Activated CD4-positive, CD25-positive, alpha-beta regulatory T cell treated with anti-CD3 and anti-CD28 coated beads, Interleukin-2, amount 50 U/mL, for 16 hours (primary cell): ENCODE results near the gene CNOT3.

Experiments used
- DNase-seq: peaks from one replicate; pipeline ENCODE4 v3.0.0-alpha.2; 2020; ENCODE audit warnings: low read depth, low spot score

The CNOT3 gene

DNA sequence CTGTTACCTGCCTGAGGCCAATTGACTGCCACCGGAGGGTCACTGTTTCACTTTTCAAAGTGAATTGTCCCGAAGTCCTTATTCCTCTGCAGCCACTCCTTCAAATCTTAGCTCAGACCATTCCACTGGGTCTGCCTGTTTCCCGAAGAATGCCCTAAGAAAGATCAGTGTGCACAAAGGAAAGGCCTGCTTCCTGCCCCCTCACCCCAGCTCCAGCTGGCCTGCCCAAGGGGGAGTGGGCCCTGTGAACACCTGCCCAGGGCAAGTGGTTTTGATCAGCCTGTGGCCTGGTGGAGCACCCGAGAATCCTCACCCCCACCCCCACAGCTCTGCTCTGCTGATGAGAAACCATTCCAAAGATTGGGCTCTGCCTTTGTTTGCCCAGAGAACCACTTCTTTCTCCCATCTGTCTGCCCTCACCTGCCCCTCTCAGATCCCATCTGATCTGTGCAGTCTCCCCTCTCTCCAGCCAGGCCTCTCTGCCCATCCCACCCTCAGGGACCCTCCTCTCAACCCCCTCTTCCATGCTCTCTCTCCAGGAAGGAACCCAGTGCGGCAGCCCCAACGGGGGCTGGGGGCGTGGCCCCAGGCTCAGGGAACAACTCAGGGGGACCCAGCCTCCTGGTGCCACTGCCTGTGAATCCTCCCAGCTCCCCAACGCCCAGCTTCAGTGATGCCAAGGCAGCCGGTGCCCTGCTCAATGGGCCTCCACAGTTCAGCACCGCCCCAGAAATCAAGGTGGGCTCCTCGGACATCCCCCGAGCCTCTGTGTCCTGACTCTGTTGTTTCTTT lies 11.7 kb downstream of the CNOT3 start:
- DNase-seq, result no peak

DNA sequence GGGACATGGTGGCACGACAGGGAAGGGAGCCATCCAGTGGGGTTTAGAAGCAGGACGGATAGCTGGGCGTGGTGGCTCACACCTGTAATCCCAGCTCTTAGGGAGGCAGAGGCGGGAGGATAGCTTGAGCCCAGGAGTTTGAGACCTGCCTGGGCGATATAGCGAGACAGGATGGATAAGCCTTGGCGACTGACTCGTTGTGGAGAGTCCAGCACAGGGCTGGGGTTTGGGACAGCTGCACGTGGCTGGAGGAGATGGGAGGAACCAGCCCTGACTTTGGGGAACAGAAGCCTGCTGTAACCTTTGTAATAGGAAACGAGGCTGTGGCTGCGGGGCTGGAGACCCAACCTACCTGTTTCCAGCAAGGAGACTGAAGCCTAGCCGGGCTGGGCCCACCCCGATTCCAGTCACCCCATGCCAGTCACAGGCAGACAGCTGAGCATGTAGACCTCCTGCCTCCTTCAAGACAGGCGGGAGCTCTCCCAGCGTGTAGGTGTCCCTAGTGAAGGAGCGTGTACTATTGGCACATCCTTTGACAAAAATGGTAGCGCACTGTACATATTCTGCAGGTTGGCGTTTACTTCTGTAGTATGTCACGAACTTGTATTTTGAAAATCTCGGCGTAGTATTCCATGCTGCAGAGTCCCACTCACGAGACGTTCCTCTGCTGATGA lies 13.9 kb downstream of the CNOT3 start:
- DNase-seq, result no peak

DNA sequence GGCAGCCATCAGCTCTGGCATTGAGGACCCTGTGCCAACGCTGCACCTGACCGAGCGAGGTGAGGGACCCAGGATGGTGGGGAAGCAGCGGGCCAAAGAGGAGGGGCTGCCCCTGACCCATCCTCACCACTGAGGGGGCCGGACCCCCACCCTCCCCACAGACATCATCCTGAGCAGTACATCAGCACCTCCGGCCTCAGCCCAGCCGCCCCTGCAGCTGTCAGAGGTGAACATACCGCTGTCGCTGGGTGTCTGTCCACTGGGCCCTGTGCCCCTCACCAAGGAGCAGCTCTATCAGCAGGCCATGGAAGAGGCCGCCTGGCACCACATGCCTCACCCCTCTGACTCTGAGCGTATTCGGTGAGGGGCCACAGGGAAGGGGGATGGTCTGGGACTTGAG lies 14.7 kb downstream of the CNOT3 start:
- DNase-seq, result no peak

DNA sequence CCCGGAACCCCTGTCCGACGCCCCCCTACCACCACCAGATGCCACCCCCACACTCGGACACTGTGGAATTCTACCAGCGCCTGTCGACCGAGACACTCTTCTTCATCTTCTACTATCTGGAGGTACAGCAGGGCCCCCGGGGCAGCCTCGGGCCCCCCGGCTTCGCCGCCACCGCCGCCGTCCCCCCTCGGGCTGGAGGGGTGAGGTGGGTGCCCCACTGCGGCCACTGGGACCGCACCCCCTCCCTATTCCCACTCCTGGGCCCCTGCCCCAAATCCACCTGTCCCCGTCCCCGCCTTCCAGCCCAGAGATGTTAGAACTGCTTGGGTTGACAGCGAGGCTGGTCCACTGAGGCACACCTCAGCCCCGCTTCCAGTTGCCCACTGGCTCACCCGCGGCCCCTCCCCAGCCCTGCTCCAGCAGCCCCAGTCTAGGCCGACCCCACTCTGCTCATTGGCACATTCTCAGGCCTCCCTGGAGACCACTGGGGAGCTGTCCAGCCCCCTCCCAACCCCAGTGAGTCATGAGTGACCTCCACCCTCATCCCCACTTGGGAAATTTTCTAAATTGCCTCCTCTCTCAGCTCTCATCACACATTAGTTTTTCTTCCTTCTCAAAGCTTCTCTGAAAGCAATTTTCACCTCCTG lies 15.4 kb downstream of the CNOT3 start:
- DNase-seq, result no peak

DNA sequence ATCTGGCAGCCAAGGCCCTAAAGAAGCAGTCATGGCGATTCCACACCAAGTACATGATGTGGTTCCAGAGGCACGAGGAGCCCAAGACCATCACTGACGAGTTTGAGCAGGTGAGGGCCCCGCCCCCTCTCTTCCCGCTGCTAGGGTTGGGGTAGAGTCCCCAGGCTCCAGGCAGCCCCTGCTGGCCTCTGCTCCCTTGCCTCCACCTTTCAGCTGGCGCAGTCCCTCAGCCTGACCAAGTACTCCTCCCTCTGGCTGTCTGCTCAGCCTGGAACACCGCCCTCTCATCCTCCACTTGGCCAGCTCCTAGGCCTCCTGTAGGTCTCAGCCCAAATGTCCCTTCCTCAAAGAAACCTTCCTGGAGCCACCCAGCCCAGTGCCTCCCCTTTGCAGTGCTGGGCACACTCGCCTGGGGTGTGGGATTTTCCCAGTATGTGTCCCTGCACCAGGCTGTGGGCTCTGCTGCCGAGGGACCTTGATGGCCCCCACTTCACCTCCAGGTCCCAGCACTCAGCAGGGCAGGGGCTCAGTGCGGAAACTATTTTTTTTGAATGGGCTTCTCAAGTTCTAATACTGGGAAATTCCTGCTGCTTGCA lies 16.3 kb downstream of the CNOT3 start:
- no peak for DNase-seq

DNA sequence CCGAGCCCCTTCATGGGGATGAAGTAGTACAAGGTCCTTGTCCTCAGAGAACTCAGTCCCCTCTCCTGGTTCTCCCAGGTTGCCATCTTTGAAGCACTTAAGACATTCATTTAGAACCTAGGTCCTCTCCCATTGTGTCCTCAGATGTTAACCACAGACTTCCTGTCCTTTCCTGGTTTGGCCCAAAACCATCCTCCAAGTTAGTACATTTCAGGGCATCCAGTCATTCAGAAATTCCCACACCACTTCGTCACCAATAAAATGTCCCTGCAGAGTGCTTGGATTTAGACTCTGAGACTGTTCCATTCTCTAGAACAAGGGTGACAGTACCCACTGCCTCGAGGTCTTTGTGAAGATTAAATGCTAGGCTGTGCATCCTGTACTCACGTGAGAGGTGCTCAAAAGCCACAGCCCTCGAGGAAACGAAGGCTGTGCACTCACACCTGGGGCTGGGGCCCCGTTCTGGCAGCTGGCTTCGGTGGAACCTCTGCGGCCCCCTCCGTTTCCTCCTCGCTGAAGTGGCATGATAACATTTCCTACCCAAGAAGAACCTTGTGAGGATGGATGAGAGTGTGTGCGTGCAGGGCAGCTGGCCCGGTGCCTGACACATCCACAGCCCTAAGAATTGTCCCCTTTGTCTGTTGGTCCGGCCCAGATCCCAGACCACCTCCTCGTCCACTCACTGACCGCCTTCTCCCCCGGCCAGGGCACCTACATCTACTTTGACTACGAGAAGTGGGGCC lies 17.2 kb downstream of the CNOT3 start:
- DNase-seq, result no peak

DNA sequence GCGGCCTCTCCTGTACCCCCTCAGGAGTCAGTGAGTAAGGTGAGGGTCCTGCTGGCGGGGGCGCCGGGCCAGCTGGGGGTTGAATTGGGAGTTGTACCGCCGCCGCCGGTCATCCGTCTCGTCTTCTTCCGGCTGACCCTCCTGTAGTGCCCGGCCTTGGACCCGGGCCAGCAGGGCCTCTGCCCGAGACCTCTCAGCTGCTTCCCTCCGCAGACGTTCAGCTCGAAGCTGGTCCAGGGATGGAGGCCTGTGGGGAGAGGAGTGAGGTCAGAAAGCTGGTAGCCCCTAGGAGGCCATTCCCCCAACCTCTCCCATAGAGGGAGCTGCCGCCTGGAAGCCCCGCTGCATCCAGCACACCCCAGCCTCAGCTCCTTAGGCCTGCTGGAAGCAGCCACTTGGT lies 18.1 kb downstream of the CNOT3 start:
- DNase-seq, result no peak

DNA sequence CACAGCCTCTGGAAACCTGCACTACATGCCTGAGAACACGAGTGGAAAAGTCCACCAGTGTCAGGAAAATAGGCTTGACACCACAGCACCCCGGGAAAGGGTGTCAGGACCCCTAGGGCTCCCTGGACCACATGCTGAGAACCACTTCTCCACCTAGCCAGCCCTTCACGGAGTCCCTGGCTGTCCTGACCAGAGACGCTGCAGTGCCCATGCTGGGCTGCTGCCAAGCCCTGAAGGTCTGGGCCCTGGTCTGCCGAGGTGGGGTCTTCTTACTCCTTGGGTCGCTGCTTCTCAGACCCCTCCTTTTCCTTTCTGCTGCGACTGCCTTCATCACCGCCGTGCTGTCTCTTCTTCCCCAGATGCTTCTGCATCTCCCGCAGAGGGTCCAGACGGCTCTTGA lies 18.9 kb downstream of the CNOT3 start:
- DNase-seq, result no peak

DNA sequence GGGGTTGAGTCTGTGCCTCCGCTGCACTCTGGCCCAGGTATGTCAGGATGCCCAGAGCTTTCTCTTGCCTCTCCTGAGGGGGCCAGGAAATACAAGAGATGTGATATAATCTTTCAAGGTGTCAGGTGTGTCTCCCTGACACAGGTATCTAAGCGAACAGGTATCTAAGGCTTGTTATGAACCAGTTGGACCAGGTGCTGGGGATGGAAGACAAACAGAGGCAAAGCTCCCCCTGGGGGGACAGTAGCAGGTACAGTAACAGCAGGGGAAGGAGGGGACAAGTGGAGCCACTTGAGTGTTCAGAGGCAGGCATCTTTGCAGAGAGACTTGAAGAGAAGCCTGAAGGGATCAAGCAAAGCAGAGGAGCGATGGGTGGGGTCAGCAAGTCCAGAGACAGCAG lies 19.4 kb downstream of the CNOT3 start:
- DNase-seq, result no peak

DNA sequence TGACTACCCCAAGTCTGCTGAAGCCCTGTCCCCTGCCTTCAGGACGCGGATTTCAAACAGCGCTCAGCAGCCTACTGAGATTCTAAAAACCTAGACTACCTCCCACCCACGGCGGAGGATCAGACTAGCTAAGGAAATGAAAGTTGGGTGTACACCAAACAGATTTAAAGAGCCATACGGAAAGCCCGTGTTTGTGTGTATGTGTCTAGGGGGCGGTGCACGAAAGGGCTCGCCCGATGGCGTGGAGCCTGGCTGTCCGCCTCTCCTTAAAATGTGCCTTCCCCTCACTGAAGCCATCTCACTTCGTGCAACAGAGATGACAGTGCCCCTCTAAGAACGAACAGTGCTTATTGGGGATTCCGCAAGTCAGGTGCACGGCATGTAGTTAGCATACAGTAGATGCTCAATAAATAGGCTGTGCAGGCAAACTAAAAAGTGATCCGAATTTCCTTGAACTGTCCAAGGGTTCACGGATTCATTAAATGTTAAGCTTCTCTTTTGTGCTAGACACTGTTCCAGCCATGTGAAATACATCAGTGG lies 21.3 kb downstream of the CNOT3 start:
- DNase-seq, result no peak

DNA sequence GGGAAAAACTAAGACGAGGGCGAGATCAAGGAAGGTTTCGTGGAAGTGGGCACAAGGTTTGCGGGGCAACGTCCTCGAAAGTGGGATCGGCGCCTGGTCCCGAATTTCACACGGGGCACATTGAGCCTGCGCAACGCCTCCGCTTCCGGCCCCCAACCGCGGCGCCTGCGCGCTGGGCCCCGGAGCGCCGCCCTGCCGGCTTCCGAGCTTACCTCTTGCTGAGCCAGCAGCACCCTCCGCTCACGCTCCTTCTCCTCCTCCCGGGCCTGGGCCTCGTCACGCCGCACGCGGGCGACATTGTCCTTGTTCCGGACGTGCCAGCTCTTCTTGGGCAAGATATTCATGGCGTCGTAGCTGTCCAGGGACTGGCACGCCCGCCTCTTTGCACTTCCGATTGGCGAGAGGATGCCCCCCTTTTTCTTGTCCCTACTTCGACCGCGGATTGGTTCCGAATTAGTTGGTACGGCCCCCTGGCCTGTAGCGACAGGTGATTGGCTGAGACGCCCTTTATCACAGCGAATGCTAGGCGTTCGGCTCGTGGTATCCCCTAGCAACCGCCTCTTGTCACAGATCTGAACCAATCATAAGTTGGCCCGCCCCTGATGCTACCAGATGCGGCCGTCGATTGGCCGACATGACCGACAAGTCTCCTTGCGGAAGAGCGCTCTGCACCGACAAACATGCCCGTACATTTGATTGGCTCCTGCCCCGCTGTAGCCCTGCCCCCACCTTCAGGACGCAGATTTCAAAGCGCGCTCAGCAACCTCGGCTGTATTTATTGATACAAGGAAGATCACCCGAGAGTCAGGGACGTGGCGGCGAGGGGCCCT lies 22.0 kb downstream of the CNOT3 start, which contains the start of gene LENG1:
TSS of gene LENG1 (minus strand) at position 370 of the 830 bp plus-strand sequence. CDS start at position 344, 26 bp downstream.
- DNase-seq, result peak; percentile 99

DNA sequence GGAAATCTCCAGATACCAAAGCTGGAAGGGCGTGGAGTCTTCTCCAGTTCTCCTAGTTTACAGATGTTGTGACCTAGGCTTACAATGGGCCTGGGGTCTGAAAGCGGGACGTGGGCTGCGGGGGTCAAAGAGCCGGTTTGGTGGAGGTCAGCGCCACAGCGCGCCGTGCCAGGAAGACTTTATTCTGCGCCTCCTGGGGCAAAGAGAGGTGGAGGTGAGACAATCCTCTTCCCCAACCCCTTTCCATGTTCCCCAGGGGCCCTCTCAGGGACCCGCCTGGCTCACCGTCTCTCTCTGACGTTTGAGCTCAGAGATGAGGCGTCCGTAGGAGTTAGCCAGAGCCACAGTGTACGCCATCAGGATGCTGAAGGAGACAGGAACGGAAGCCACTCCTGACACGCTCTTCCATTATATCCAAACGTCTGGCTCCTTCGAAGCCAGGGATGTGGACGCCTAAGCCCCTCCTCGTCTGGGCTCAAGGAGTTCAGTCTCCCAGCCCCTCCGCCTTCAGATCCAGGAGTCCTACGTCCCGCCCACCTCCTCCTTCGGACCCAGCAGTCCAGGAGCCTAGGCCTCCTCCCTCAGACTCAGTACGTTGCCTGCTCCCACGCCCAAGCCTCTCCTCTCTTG lies 22.7 kb downstream of the CNOT3 start:
- no peak for DNase-seq

DNA sequence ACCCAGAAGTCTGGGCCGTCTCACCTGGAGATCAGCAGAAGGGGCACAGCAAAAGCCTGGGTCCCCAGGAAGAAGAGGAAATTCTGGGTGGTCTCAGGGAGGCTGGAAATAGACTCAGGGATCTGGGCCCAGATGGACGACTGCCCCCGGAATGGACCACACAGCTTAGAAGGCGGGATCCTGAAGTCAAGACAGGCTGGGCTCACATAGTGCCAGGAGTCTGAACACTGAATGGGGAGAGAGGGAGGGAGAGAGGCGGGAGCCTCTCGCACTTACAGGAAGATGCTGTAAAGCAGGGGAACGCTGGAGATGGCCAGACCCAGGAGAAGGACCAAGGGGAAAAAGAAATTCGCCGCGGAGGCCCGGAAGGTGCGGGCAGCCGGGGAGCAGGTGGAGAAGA lies 23.3 kb downstream of the CNOT3 start:
- no peak for DNase-seq

DNA sequence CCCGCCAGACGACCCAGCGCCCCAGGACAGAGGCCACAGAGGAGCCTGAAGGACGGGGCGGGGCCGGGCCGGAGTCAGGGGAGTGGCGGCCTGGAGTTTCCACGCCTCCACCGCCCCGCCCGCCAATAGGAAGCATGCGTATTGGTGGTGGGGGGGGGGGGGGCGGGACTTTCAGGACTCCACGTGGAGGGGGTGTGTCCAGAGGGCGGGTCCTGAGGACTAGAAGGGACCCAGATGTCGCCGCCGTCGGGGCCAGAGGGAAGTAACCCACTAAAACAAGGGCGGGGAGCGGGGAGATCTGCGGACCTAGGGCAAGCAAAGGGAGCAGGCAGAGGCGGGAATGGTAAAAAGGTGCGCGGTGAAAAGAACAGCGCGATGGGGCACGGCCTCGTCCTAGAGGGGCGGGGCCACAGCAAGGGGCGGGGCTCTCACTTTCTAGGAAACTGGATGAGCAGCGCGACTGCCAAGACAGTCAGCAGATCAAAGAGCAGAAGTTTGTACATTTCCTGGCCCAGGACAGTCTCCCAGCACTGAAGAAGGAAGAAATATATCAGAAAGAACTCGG lies 24.8 kb downstream of the CNOT3 start:
- DNase-seq, result peak; percentile 62

DNA sequence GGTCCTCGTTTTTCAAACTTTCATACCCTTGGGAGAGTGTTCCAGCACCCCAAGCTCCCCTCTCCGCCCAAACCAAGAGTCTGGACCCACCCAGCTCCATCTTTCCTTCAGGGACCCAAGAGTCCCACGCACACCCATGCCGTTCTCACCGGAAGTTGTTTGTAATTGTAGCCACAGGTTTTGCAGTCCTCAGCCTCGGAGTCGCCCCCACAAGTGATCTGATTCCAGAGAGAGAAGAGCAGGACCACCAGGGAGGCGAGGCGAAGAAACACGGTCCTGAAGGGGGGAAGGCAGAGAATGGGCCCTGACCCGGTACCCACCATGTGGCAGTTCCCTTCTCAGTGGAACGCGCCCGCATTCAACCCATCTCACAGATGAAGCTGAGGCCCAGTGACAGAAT lies 25.3 kb downstream of the CNOT3 start:
- DNase-seq, result no peak

DNA sequence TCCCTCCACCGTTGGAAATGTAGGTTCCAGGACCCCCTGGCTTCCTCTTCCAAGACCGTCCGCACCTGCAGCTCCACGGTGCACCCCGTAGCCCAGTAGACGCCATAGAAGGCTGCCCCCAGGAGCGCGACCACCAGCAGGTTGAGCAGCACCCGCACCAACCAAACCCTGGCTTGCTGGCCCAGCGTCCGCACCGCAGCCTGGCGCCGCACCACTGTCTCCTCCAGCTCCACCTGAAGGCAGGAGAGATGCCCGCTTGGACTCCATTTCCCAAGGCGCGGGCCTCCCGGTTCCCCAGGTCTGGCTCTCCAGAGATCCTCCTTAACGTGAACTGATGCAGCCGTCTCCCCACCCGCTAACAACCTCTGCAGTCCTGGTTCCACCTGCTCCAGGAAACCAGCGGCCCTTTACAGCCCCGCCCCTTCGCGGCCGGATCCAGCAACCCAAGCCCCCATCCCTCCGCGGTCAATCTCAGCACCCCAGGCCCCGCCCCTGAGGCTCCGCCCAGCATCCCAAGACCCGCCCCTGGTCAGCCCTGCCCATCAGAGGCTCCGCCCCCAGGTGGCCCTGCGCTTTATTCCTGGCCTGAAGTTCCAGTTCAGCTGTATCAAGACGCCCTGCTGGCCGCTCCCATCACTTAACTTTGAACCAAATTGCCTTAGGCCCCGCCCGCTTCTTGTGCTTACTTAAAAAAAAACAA lies 27.0 kb downstream of the CNOT3 start:
- DNase-seq, result no peak

DNA sequence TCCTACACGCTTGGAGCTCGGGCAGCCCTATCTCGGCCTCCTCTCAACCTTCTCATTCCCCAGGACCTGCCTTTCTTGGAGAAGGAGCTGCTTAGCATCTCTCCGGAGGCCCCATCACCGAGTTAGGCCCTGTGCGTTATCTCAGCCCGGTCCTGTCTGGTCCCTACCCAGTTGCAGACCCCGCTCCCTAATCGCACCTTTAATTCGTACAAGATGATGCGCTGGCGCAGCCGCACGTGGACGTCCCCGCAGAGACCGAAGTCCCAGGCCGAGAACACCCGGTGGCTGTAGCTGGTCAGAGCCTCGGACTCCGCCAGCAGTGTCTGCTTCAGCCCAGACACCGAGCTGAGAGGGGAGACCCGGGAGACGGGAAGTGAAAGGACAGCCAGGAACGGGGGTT lies 27.7 kb downstream of the CNOT3 start:
- no peak for DNase-seq

DNA sequence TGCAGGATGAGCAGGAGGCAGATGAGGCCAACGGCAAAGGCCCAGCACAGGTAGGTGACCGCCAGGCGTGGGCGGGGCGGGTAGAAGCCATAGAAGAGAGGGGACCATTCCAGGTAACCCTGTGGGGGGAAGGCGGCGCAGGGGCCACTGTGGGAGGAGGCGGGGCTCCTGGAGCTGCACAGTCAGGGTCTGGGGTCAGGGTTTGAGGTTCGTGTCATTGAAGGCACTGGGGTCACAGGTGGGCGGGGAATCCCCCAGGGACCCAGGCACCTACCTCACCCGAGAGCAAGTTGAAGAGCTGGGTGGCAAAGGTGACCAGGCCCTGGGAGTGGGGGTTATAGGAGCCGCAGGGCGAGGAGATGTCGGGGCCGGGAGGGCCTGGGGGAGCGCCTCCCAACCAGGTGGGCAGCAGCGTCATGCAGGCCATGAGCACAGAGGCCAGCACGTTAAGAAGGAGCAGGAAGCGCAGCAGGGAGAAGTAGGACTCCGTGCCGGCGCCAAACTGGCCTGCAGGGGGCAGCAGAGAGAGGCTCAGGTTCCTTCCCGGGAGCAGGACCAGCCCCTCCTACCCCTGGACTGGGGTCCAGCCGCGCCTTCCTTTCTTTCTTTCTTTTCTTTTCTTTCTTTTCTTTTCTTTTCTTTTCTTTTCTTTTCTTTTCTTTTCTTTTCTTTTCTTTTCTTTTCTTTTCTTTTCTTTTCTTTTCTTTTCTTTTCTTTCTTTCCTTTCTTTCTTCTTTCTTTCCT lies 30.8 kb downstream of the CNOT3 start:
- DNase-seq, result peak; percentile 75
